Measurements from ENCODE around the gene SSTR3. TPM values are rescaled to one million over a fixed set of nuclear protein-coding genes. Genes with fewer than 3 reads are reported as not detected.

The SSTR3 gene
- total and polyA plus RNA-seq, 7 donors, result 0.36 to 1.7 TPM; not detected in 5

GRCh38 chr22:37182949-37183245 is 29.4 kb downstream of the SSTR3 start:
- TF ChIP-seq POLR2AphosphoS5 (IDR thresholded peaks at IDR 0.05) (no peak), CTCF (IDR thresholded peaks at IDR 0.05) (no peak), EP300 (IDR thresholded peaks at IDR 0.05) (no peak), POLR2A (IDR thresholded peaks at IDR 0.05) (no peak)
- Histone ChIP-seq H3K4me3 (no peak overlapping the region), H3K4me1 (peaks cover 0 to 28% (median 19%) of the 10 kb centered on the region in 4 donors), H3K9me3 (no peaks in the 10 kb centered on the region), H3K36me3 (peaks cover 0 to 5% (median 0%) of the 10 kb centered on the region in 4 donors), H3K27me3 (no peaks in the 10 kb centered on the region), H3K27ac (no peak overlapping the region)
- 77 to 97% methylated on average over 3 of the region's 3 CpGs for WGBS, 2 donors
- intact Hi-C loops (cut with DNase I), result no loop called here
- peak; percentile 41 for DNase-seq

- H3K27ac ChIP-seq, result no peak overlapping the region
- no peak overlapping the region for H3K4me3 ChIP-seq
- H3K9me3 ChIP-seq, result no peaks in the 10 kb centered on the region
- H3K27me3 ChIP-seq, result no peaks in the 10 kb centered on the region
- H3K4me1 ChIP-seq, result peaks cover 0 to 23% (median 13%) of the 10 kb centered on the region in 4 donors
- peaks cover 0 to 5% (median 0%) of the 10 kb centered on the region in 4 donors for H3K36me3 ChIP-seq
- intact Hi-C loops (cut with DNase I), result no loop called here
- TF ChIP-seq POLR2AphosphoS5 (IDR thresholded peaks at IDR 0.05) (no peak), CTCF (IDR thresholded peaks at IDR 0.05) (no peak), EP300 (IDR thresholded peaks at IDR 0.05) (no peak)
- peak; percentile 47 for DNase-seq
- 91 to 94% methylated on average over 37 of the region's 37 CpGs for WGBS, 2 donors
Measured at GRCh38 chr22:37182101-37182948, 30.0 kb downstream of the SSTR3 start.

GRCh38 chr22:37181681-37182080 is 30.6 kb downstream of the SSTR3 start:
- Histone ChIP-seq H3K27ac (no peak overlapping the region), H3K4me1 (peaks cover 0 to 23% (median 12%) of the 10 kb centered on the region in 4 donors), H3K4me3 (no peak overlapping the region), H3K9me3 (no peaks in the 10 kb centered on the region), H3K27me3 (no peaks in the 10 kb centered on the region), H3K36me3 (peaks cover 0 to 5% (median 0%) of the 10 kb centered on the region in 4 donors)
- 88 to 89% methylated on average over 4 of the region's 4 CpGs for WGBS, 2 donors
- TF ChIP-seq POLR2AphosphoS5 (IDR thresholded peaks at IDR 0.05) (no peak), POLR2A (IDR thresholded peaks at IDR 0.05) (no peak), EP300 (IDR thresholded peaks at IDR 0.05) (no peak), CTCF (IDR thresholded peaks at IDR 0.05) (no peak)
- DNase-seq, result no peak
- intact Hi-C loops (cut with DNase I), result no loop called here

- Histone ChIP-seq H3K4me3 (no peak overlapping the region), H3K27ac (no peak overlapping the region), H3K36me3 (peaks cover 0 to 5% (median 0%) of the 10 kb centered on the region in 4 donors), H3K9me3 (no peaks in the 10 kb centered on the region), H3K4me1 (peaks cover 0 to 29% (median 19%) of the 10 kb centered on the region in 4 donors), H3K27me3 (no peaks in the 10 kb centered on the region)
- peak; percentile 60 for DNase-seq
- 85 to 91% methylated on average over 15 of the region's 15 CpGs for WGBS, 2 donors
- TF ChIP-seq CTCF (IDR thresholded peaks at IDR 0.05), result no peak
- TF ChIP-seq EP300 (IDR thresholded peaks at IDR 0.05), result no peak
- intact Hi-C loops (cut with DNase I), result no loop called here
Measured at GRCh38 chr22:37180531-37181231, 31.6 kb downstream of the SSTR3 start.

All from sigmoid colon (tissue), 7 donors.